GM13977 (cell line): ENCODE data around the gene SLC39A13.
A peak's percentile ranks its signal among the peaks of the same experiment; 100 is the strongest.

ENCODE experiments used
- DNase-seq: peaks from one replicate; pipeline ENCODE4 v3.0.0; 2012; ENCODE audit warnings: low spot score
- in situ Hi-C: fragments of 300-500 bp; cut with MboI; formaldehyde crosslinking; loops from one replicate; pipeline ENCODE4 v1.12.0; 2022; ENCODE audit warnings: low sequenced_read_pairs, low pct_unique_long_range_greater_than_20kb, mixed read lengths, inconsistent platforms; ENCODE audit not compliant: unreplicated experiment
- TF ChIP-seq, protein P1 (sequence below): IDR thresholded peaks from 2 replicates; pipeline ENCODE4 v1.5.1; 2012; ENCODE audit warnings: mild to moderate bottlenecking, control low read depth; ENCODE audit not compliant: insufficient read depth; ENCODE audit errors: extremely low read depth, missing control alignments

SLC39A13 gene

DNA sequence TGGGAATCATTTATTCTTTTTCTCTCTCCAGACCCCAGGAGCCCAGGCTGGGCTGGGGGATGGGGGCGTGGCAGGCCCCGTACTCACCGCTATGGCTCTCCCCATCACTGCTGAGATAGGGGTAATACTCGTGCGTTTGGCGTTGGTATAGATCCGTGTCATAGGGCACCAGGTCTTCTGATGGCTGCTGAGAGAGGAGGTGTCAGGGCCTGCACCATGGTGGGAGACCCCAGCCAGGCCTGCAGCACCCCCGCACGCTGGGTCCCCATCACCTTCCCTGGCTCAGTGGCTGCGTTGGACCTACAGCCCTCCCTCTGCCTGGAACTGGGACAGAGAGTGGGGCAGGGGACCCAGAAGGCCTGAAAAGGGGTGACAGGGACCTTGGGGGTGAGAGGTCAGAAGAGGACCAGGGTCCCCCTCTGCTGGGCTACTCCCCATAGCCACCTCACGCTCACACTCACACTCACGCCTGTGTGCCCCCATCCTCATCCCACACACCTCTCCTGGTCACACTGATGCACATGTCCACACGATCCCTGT, 32.8 kb upstream of the SLC39A13 start:
- DNase-seq: no peak
- in situ Hi-C loops: no loop called here
- TF ChIP-seq, protein P1, sequence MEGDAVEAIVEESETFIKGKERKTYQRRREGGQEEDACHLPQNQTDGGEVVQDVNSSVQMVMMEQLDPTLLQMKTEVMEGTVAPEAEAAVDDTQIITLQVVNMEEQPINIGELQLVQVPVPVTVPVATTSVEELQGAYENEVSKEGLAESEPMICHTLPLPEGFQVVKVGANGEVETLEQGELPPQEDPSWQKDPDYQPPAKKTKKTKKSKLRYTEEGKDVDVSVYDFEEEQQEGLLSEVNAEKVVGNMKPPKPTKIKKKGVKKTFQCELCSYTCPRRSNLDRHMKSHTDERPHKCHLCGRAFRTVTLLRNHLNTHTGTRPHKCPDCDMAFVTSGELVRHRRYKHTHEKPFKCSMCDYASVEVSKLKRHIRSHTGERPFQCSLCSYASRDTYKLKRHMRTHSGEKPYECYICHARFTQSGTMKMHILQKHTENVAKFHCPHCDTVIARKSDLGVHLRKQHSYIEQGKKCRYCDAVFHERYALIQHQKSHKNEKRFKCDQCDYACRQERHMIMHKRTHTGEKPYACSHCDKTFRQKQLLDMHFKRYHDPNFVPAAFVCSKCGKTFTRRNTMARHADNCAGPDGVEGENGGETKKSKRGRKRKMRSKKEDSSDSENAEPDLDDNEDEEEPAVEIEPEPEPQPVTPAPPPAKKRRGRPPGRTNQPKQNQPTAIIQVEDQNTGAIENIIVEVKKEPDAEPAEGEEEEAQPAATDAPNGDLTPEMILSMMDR: no peak

DNA sequence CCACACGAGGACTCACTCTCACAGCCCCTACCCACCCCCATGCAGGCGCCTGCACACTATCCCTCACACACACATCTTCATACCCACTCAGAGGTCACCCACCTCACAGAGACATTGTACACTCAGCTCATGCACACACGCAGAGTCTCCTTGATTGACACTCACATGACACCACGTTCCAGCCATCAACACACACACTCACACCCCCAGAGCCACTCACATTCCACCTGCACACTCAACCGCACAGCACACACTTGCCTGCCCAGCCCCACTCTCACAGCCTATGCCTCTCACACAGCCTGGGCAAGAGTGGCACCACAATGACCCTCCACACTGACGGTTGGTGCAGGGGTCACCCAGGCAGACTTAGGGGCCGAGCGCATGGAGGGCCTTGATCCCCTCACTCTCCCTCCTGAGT, 32.3 kb upstream of the SLC39A13 start:
- in situ Hi-C loops: no loop called here
- DNase-seq: no peak
- TF ChIP-seq, protein P1: no peak

DNA sequence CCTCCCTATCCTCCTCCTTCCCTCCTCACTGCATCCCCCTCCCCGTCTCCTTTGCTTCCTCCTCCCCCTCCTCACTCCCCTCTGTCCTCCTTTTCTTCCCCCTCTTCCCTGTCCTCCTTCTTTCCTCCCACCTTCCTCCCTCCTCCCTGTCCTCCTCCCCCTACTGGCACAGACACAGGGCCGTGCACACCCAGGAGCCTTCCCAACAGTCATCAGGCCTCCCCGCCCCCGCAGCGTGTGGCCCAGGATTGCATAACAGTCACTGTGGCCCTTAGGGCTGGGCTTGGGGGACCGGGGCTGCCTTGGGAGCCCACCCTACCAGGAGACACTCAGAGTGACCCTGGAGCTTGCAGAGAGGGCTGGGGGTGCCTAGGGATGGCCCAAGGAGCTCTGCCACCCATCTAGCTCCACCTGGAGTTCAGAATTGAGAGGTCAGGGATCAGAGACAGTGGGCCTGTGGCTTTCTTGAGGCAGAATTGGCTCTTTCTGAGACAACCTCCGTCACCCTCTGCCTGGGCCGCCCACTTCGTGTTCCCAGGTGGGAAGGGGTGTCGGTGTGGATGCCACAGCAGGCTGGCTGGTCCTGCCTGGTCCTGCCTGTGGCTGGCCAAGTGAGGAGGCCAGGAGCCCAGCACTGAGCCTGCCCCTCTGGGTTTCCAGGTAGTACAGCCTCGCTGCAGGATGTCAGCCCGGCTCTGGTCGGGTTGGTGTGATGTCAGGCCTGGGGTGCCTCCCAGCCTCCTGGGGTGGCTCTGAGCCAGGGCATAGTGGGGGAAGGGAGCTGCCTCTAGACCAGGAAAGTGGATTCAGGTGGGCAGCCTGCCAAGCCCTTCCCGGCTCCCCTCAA, 31.6 kb upstream of the SLC39A13 start:
- no peak for DNase-seq
- TF ChIP-seq, protein P1: peak; percentile 0
- in situ Hi-C loops: no loop called here

DNA sequence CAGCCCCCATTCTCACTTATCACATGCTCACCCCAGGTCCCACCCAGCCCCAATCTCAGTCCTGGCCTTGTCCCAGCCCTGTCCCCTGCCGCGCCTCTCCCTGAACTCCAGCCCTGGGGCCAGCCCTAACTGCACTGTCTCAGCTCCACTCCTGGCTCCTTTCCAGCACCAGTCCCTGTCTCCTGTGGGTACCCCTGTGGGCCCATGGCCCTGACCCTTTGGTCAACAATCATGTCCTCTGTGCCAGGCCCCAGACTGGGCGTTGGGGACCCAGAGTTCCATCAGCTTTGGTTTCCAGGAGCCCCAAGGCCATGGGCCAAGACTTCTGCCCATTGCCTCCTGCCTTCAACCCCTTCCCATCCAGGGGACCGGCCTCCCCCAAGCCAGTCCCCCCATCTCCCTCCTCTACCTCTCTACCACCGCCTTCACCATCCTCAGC, 30.8 kb upstream of the SLC39A13 start:
- in situ Hi-C loops: no loop called here
- TF ChIP-seq, protein P1: no peak
- peak; percentile 31 for DNase-seq

DNA sequence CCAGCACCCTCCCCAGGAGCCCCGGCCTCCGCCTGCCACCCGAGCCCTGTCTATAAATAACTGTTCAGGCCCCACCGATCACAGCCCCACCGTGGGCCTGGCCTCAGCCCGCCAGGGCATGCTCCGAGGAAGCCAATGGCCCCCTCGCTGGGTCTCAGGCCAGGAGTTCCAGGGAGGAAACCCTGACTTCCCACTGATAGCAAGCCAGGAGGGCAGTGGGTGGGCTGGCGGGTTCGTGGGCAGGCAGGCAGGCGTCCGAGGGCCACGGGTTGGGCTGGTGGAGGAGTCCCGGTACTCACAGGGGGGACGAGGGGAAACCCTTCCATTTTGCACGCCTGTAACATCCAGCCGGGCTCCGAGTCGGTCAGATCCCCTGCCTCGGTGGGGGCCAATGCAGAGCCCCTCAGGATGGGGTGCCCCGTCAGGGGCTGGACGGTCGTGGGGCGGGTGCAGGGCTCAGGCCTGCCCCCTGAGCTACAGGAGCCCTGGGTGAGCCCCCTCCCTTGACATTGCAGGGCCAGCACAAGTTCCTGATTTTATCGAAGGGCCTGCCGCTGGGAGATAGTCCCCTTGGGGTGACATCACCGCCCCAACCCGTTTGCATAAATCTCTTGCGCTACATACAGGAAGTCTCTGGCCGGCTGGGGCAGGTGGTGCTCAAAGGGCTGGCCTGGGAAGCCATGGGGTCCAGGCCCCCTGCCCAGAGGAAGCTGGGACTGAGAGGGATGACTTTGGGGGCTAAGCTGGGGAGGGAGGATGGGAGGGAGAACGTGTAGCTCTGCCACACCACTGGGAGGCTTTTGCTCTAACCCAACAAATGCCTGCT, 30.2 kb upstream of the SLC39A13 start, which contains the start of gene SPI1:
SPI1 (minus strand) TSS at position 538 of the 826 bp plus-strand sequence; CDS start at position 344, 194 bp downstream.
- peak; percentile 87 for DNase-seq
- TF ChIP-seq, protein P1: no peak
- in situ Hi-C loops: no loop called here

DNA sequence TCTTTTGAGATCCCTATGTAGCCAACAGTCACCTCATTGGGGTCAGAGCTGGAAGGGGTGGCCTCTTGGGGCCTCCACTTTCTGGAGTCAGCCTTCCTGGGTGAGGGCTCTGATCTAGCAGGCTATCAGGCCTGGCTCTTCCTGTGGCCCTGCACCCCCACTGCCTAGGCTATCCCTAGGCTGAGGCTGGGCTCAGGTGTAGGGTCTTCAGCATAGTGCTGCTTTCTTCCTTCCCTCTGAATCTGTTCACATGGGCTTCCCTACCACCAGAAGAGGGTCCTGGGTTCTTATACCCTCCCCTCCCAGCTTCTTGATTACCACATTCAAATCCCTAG, 29.6 kb upstream of the SLC39A13 start:
- TF ChIP-seq, protein P1: no peak
- in situ Hi-C loops: no loop called here
- no peak for DNase-seq
